Colonic mucosa (tissue), 4 donors: ENCODE results near the gene MTMR11. TPM values are rescaled to one million over a fixed set of nuclear protein-coding genes. Genes with fewer than 3 reads are reported as not detected.

Source experiments
- DNase-seq: peaks from one replicate; pipeline ENCODE4 v3.0.0-alpha.2; 2020
- H3K27ac ChIP-seq: fragments of 200-600 bp; one replicate; pipeline ENCODE4 v1.8.0; 2021
- H3K27me3 ChIP-seq: fragments of 200-600 bp; one replicate; pipeline ENCODE4 v1.8.0; 2021
- H3K36me3 ChIP-seq: fragments of 200-600 bp; one replicate; pipeline ENCODE4 v1.8.0; 2021
- H3K4me1 ChIP-seq: fragments of 200-600 bp; one replicate; pipeline ENCODE4 v1.8.0; 2021; ENCODE audit warnings: mild to moderate bottlenecking
- H3K4me3 ChIP-seq: fragments of 200-600 bp; one replicate; pipeline ENCODE4 v1.8.0; 2021
- H3K9ac ChIP-seq, 2 donors: one replicate each; pipeline ENCODE4 v1.7.0; 2013; ENCODE audit warnings: control low read depth in 2 of 2, low read depth in 2 of 2, low read length in 2 of 2
- H3K9me3 ChIP-seq: fragments of 200-600 bp; one replicate; pipeline ENCODE4 v1.8.0; 2021
- intact Hi-C: fragments of 100-400 bp; cut with DNase I; formaldehyde crosslinking; loops from one replicate; pipeline ENCODE4 v1.14.1; 2022
- total RNA-seq, 2 donors: library from RNA; stranded (reverse); fragmentation: NEBNext Ultra II Directional in 1 of 2; extraction: Animal tissue kit (Norgen Biotek cat#: 25700) in 1 of 2; gene quantifications; one replicate each; pipeline ENCODE4 v1.2.1, GENCODE V29; 2021
- TF ChIP-seq, protein P1 (sequence below): fragments of 200-600 bp; IDR thresholded peaks from one replicate; pipeline ENCODE4 v1.8.0; 2022; ENCODE audit warnings: antibody characterized with exemption, mild to moderate bottlenecking
- donor health status: healthy.
- donor health status: DM: no; HTN: no; CAD: no.
- donor health status: DM: no; HTN: no; CAD: no.

MTMR11 gene
- total RNA-seq, 2 donors from 2014 or later: 168 to 188 TPM

DNA sequence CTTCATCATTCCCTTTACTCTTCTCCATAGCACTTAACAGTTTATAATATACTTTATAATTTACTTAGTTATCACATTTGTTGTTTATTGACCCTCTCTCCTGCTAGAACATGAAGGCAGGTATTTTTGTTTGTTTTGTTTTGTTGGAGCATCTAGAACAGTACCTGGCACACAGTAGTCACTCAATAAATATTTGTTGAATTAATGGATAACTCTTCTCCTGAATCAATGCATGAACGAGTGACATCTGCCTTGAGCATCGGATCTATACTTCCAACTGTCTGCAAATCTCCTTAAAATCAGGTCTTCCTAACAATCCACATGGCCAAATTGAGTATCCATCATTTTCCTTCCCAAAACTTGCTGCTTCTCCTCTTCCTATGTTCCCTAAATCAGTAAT, 35.9 kb upstream of the MTMR11 start:
- peaks cover 9% of the 10 kb centered on the region for H3K36me3 ChIP-seq

DNA sequence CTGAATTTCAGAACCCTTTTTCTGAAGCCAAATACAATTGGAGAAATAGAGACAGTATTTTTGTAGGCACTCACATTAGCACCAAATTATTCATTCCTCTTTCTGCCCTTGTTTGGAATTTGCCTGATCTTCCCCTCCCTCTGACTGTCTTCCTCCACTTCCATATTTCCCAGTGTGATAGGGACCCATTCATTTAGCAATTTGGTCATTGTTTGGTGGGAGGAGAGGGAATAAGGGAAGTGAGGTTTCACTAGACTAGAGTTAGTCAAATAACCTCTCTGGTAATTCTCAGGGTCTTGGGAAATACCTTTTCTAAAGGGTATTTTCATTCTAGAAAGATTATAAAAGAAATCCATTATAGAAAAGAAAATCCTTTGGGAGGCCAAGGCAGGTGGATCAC, 31.0 kb upstream of the MTMR11 start:
- peaks cover 22% of the 10 kb centered on the region for H3K36me3 ChIP-seq
- H3K27me3 ChIP-seq: no peaks in the 10 kb centered on the region
- TF ChIP-seq, protein P1, sequence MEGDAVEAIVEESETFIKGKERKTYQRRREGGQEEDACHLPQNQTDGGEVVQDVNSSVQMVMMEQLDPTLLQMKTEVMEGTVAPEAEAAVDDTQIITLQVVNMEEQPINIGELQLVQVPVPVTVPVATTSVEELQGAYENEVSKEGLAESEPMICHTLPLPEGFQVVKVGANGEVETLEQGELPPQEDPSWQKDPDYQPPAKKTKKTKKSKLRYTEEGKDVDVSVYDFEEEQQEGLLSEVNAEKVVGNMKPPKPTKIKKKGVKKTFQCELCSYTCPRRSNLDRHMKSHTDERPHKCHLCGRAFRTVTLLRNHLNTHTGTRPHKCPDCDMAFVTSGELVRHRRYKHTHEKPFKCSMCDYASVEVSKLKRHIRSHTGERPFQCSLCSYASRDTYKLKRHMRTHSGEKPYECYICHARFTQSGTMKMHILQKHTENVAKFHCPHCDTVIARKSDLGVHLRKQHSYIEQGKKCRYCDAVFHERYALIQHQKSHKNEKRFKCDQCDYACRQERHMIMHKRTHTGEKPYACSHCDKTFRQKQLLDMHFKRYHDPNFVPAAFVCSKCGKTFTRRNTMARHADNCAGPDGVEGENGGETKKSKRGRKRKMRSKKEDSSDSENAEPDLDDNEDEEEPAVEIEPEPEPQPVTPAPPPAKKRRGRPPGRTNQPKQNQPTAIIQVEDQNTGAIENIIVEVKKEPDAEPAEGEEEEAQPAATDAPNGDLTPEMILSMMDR: no peak
- no peak overlapping the region for H3K9ac ChIP-seq
- no peak overlapping the region for H3K4me3 ChIP-seq
- DNase-seq: no peak
- H3K27ac ChIP-seq: no peak overlapping the region
- intact Hi-C loops: loop anchor here (5.0 to 10.0 kb wide), 2 partner anchors 40 to 207 kb away; no protein-coding TSS in a partner anchor
- H3K4me1 ChIP-seq: no peaks in the 10 kb centered on the region
- no peaks in the 10 kb centered on the region for H3K9me3 ChIP-seq

More for the DNA sequence above, 35.9 kb upstream of the MTMR11 start:
- Histone ChIP-seq H3K9ac (no peak overlapping the region), H3K9me3 (no peaks in the 10 kb centered on the region), H3K27me3 (no peaks in the 10 kb centered on the region), H3K4me1 (no peaks in the 10 kb centered on the region), H3K27ac (no peak overlapping the region), H3K4me3 (no peak overlapping the region)
- intact Hi-C loops: no loop called here
- TF ChIP-seq, protein P1: no peak
- DNase-seq: no peak

DNA sequence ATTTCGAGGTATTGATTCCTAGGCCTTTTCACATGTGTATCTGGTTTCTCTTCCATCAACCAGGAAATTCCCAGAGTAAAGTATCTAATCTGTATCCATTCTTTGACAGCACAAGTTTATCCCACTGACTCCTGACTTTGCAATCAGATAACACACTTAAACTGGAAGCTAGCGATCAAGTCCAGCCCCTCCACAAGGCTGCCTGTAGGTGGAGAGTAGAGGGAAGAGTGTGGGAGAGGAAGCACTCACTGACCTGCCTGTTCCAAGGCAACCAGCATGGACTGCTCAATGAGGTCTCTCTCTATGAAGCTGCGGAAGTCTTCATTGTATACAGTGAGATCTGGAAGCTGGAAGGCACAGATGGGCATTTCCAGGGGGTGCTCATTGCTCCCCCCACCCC, 30.4 kb upstream of the MTMR11 start:
- H3K4me1 ChIP-seq: peaks cover 3% of the 10 kb centered on the region
- no peak overlapping the region for H3K4me3 ChIP-seq
- DNase-seq: no peak
- no peak overlapping the region for H3K27ac ChIP-seq
- H3K36me3 ChIP-seq: peaks cover 19% of the 10 kb centered on the region
- intact Hi-C loops: loop anchor here (5.0 to 10.0 kb wide), 2 partner anchors 40 to 208 kb away; no protein-coding TSS in a partner anchor
- H3K27me3 ChIP-seq: no peaks in the 10 kb centered on the region
- no peaks in the 10 kb centered on the region for H3K9me3 ChIP-seq
- TF ChIP-seq, protein P1: no peak
- H3K9ac ChIP-seq: no peak overlapping the region

DNA sequence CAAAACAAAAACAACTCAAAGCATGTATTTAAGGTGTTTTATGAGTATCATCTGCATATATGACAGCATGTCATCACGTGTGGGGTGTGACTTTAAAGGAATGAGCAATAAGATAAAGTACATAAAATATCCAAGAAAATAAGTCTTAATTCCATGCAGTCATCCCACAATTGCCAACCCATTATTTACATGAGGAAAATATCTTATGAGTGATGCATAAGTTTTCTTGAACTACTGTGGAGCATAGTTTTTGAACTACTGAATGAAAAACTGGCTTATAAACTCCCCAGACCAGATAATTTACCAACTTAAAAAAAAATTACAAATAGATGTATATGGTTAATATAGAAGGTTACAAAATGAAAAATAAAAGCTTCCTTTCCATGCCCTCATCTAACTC, 29.7 kb upstream of the MTMR11 start:
- Histone ChIP-seq H3K4me1 (peaks cover 3% of the 10 kb centered on the region), H3K27me3 (no peaks in the 10 kb centered on the region), H3K27ac (no peak overlapping the region), H3K9me3 (no peaks in the 10 kb centered on the region), H3K36me3 (peaks cover 16% of the 10 kb centered on the region), H3K4me3 (no peak overlapping the region), H3K9ac (no peak overlapping the region)
- TF ChIP-seq, protein P1: no peak
- intact Hi-C loops: loop anchor here (5.0 to 10.0 kb wide), 2 partner anchors 41 to 208 kb away; no protein-coding TSS in a partner anchor
- DNase-seq: no peak

DNA sequence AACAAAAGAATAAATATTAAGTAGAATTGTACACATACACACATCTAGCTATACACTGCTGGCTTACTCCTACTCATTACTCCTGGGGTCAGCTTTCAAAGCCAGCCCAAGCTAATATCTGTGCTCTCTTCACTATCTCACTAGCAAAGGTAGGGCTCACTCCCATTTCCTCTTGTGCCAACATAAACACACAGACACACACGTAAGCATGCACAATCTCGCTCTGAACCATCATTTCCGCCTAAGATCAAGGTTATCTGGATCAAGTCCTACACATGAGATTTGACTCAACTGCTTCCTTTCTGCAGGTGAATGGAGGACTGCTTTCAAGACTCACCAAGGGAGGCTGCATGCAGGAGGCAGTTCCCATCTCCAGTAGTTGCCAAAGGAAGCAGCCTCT, 28.8 kb upstream of the MTMR11 start:
- intact Hi-C loops: loop anchor here (5.0 to 10.0 kb wide), 2 partner anchors 42 to 209 kb away; no protein-coding TSS in a partner anchor
- Histone ChIP-seq H3K9ac (no peak overlapping the region), H3K4me1 (peaks cover 3% of the 10 kb centered on the region), H3K27ac (no peak overlapping the region), H3K36me3 (peaks cover 13% of the 10 kb centered on the region), H3K27me3 (no peaks in the 10 kb centered on the region), H3K9me3 (no peaks in the 10 kb centered on the region), H3K4me3 (no peak overlapping the region)
- TF ChIP-seq, protein P1: no peak
- no peak for DNase-seq
